OCI-M2 (cell line): ENCODE results near the gene CXADR.
"Not testable (repeated sequence)": the region's sequence is repeated elsewhere in the genome, so short reads cannot be mapped to it uniquely, and the experiment has no call there.

Experiments used
- DNase-seq: peaks from one replicate; lab custom pipeline; 2025; ENCODE audit not compliant: unreplicated experiment; lab: John Stamatoyannopoulos, UW

The CXADR gene

DNA sequence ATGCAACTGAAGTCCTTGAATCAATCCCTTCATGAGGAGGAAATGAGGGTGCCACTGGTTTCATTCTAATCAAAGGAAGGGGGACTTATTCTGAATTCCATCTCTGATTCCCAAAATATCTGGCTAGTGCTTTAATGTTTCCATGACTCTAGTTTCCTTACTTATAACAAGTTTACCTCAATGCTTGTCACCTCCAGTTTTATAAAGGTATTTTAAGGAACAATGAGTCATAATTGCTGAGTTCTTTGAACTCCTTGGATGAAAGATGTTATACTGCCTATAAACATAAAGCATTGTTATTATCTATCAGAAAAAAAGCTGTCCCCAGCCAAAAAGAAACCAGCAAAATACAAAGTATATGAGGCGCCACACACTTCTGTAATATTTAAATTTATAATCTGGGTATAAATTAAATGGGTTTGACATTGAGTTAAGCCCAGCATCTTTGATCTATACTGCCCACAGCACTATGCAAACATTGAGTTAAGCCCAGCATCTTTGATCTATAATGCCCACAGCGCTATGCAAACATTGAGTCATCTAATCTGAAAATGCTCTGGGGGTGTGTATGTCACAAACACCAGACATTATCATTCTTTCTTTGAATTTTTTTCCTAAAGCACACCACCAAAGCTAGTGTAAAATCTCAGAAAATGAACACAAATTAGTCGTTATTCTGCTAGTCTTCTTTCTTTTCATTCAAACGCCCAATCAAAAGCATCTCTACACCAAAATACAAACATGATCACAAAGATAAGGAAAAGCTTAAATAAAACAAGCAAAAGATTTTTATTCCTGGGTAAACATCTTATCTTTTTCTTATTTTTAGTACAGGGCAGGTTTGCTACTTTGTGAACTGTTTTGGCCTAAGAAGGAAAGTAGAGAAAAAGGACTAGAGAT lies 11.5 kb upstream of the CXADR start:
- no peak for DNase-seq

DNA sequence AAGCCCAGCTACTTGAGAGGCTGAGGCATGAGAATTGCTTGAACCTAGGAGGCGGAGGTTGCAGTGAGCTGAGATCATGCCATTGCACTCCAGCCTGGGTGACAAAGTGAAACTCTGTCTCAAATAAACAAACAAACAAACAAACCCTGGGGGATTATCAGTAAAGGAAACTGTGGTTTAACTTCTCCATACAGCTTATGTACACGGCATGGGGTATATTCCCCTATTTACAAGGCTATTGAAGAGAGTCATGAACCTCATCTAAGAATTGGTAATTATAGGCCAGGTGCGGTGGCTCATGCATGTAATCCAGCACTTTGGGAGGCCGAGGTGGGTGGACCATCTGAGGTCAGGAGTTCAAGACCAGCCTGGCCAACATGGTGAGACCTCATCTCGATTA lies 9.9 kb upstream of the CXADR start:
- DNase-seq = not testable (repeated sequence)

DNA sequence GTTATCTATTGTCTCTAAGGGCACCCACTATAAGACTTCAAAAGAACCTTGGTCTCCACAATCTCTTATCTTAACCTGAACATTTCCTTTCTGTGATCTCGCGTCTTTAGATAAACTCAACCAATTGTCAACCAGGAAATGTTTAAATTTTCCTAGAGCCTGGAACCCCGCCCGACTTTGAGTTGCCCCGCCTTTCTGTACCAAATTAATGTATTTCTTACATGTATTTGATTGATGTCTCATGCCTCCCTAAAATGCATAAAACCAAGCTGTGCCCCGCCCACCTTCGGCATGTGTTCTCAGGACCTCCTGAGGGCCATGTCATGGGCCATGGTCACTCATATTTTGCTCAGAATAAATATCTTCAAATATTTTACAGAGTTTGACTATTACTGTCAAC lies 5.9 kb upstream of the CXADR start:
- DNase-seq = no peak

DNA sequence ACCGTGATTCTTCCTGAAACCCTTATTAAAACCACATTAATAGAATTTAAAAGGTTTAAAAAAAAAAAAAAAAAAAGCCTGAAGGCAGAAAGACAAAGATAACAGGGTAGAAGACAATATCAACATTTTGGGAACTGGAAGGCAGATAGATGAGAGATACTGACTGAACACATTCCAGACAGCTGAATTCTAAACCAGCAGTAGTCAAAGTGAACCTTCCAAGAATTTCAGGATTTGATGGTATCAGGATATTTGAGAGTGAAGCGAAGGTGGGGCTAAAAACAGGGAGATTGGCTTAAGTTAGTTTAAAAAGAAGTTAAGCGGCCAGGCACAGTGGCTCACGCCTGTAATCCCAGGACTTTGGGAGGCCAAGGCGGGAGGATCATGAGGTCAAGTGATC lies 5.3 kb upstream of the CXADR start:
- DNase-seq = no peak

DNA sequence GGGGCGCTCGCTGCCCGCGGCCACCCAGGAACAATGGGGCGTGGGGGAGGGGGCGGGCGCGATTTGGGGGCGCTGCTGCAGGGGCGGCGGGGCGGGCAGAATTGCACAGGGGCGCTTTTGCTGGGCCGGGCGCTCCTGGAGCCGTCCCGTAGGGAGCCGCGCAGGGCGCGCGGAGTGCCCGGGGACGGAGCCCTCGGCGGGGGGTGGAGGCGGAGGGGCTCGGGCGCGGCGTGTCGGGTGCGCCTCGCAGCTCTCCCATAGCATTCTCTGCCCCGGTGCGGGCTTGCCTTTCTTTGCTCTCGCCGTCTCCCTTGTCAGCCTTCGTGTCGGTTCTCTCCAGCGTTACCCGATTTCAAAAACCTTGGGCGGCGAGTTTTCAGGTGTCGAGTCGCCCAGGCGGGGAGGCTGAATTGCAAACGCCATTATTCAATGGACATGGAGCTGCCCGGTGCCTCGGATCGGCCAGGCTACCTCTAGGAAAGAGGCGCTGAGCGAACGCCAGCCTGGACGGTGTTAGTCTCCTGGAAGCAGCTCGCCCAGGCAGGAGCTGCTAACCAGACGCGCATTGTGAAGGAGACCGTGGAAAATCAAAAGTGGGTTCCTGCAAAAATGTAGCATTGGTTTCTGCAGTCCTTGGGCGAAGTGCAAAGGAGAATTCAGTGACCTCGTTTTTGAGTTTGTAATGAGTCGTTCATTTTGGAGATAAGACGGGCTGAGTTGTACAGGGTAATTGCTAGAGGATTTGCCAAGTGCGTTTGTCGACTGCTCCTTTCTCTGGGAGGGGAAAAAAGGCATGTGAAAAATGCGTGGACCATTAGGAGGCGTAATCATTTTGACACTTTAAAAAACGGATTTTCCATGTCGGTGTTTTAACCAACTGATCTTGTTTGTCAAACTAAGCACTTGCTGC lies 626 bp downstream of the CXADR start:
- no peak for DNase-seq

DNA sequence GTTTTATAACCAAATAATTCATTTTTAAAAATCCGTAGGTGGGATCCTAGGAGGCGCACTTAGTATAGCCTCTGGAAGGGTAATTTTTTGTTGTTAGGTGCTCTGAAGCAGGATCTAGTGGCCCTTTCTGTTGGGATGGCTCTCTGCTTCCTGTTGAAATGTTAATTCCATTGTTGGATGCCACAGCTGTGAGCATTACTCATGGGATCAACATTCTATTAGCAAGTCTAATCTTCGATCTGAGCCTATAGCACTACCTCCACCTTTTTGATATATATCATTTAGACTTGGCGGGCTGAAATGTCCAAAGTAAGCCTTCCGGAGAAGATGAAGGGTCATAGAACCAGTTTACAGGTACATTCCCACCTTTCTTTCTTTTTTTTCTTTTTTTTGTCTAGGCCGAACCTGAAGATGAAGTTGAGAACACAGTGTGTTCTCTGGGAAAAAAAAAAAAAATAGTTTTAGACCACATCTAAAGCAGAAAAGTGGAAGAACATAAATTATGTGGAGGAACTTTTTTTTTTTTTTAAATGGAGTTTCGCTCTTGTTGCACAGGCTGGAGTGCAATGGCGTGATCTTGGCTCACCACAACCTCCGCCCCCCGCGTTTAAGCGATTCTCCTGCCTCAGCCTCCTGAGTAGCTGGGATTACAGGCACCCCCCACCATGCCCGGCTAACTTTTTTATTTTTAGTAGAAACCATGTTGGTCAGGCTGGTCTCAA lies 1.4 kb downstream of the CXADR start:
- DNase-seq = no peak

DNA sequence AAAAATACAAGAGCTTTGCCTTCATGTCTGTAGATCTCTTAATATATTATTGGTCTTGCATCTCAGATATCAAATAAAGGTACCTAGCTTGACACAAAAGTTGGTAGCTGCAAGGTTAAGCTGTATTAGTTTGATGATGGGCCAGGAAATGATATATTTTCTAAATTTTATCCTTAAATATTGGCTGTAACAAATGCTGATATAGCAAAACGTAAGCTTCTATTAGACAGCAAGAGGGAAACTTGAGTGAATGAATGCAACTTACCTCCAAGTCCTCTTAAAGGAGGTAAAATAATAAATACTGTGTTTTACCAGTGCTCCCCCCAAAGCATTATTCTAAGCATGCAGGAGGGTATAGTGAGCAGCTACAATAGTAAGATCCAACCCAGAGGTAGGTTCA lies 4.2 kb downstream of the CXADR start:
- not testable (repeated sequence) for DNase-seq

DNA sequence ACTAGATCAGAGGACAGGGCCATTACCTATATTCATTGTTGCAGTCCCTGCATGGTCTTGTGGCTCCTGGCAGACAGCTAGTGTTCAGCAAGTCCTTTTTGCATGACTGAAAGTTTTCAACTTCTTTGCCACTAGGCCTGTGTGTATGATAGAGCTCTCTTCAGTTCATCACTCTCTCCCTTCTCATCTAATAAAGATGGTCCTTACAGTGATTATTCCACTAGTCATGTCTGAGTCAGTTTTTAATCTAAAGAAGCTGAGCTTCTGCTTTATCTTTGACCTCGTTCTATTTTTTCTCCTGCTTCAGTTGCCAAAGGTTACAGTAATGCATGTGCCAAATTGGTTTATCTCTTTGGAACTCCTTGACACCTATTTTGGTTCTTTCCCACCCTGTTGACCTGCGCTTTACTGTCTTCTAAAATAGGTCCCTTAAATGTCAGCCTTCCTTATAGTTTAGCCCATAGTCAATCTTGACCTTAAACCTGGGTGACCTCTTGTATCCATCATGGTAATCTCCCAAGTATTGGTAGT lies 6.4 kb downstream of the CXADR start:
- no peak for DNase-seq

DNA sequence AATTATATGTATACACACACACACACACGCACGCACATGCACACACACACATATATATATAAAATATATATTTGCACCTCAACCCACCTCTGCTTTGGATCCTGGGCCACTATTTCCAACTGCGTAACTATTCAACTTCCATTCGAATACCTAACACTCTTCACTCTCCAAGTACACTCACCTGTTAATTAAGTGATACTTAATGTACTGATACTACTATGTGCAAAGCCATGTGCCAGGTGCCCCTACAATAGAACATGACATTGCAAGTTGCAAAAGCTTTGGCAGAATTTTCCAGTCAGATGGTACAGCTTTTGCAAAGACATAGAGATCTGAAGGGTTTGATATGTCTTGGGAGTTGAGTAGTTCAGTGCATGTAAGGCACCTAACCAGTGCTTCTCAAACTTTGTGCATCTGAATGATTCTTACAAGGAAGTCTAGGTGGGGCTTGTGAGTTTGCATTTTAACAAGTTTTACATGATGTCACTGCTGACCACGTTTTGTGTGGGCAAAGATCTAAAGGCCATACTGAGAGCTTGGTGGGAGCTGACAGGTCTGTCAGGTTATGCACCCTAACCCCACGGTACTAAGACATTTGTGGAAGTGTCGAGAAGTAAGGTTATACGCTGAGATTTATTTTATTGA lies 7.2 kb downstream of the CXADR start:
- no peak for DNase-seq

DNA sequence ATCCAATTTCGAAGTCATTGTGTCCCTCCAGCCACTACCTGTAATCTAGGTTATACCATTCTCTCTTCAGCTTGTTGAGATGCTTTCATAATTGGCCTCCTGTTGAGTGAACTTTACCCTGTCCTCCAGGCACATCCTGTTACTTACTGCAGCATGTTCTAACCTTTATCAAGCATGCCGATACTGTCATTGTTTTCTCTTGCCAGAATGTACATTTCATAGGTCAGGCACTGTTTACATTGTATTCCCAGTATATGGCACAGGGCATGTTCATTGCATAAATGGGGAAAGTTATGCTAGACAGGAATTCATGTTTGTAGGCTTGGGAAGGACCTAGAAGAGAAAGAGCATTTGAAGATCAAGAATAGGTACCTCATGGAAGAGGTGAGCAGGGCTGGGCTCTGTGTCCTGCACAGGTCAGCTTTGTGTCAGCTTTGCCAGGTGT lies 10.2 kb downstream of the CXADR start:
- no peak for DNase-seq

DNA sequence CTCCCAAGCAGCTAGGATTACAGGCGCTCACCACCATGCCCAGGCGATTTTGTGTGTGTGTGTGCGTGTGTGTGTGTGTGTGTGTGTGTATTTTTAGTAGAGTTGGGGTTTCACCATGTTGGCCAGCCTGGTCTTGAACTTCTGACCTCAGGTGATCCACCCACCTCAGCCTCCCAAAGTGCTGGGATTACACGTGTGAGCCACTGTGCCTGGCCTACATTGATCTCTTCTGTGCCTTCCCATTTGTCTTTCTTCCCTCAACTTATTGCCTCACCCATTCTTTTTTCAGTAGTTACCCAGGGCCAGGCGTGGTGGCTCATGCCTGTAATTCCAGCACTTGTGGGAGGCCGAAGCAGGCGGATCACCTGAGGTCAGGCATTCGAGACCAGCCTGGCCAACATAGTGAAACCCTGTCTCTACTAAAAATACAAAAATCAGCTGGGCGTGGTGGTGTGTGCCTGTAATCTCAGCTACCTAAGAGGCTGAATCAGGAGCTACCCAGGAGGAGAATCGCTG lies 11.2 kb downstream of the CXADR start:
- not testable (repeated sequence) for DNase-seq

DNA sequence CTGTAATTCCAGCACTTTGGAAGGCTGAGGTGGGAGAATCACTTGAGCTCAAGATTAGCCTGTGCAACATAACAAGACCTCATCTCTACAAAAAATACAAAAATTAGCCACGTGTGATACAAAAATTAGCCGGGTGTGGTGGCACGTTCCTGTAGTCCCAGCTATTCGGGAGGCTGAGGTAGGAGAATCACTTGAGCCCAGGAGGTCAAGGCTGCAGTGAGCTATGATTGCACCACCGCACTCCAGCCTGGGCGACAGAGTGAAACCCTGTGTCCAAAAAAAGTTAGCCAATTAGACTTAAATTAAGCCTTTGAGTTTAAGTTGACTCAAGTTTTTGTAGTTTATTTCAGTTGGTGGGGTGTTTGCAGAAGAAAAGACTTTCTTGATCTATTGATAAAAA lies 11.8 kb downstream of the CXADR start:
- no peak for DNase-seq

DNA sequence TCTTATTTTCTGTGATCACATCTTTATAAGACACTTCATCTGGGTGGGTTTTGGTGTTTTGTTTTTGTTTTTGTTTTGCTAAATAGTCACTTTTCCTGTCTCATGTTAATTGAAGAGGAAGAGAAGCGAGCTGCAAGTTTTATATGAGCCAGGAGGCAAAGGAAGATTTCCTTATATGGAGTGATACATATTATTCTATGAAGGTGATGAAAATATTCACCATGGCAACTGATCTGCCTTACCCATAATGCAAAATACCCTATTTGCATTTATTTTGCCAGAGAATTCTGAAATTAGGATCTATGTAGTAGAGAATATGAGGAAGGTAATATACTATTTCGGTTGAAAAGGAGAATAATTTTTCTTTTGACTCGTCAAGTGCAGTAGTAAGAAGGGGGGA lies 13.9 kb downstream of the CXADR start:
- no peak for DNase-seq

DNA sequence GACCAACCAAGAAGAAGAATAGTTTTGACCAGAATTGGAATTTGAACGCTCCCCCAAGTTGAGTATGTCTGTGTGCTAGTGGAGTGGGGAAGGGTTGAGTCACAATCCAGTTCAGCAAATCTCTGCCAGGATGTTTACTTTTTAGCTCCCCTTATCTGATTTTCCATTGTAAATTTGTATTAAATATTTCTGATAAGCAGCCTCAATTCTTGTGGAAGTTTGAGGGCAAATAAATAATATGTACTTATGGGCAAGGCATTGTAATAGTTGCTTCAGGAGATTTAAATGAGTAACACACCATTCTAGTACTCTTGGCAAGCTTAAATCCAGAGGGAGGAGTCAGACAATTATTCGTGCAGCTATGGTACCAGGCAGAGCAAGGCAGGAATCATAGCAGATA lies 14.4 kb downstream of the CXADR start:
- DNase-seq = no peak

DNA sequence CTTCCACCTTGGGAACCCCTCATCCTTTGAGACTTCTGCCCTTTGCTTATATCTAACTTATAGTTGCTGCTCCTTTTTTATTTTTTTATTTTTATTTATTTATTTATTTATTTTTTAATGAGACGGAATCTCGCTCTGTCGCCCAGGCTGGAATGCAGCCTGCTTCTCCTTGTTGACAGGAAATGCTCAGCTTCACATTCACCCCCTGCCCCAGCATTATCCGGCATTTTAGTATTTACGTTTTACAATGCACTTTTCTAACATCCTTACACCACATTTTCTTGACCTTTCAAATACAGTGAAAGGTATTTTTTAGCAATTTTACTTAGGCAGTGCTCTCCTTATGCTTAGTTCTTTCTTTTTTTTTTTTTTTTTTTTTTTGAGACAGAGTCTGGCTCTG lies 14.9 kb downstream of the CXADR start:
- no peak for DNase-seq

DNA sequence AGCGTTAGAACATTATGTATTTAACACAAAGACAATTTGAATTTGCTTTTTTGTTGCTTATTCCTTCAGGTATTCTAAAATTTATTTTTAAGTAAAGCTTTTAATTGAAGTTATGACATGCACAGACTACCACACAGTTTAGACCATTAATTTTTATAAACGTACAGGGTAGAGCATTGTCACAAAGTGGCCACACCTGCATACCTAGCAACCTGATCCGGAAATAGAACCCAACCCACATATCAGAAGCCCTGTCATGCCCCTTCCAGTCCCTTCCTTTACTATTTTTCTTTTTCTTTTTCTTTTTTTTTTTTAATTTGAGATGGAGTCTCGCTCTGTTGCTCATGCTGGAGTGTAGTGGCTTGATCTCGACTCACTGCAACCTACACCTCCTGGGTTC lies 16.8 kb downstream of the CXADR start:
- no peak for DNase-seq

DNA sequence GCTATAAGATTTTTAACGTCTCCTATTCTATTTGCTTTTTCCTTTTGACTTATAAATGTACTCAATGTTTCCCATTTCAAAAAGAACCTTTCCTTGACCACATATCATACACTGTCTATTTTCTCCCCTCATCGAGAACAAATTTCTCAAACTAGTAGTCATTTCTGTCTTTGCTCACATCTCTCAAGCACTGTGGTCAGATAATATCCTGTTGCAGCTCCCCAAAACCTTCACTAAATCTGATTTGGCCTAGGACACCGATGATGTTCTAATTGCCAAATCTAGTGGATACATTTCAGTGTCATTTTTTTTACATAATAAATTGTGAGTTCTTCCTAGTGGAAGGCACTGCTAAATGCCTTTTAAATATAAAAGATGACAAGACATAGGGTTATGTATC lies 19.4 kb downstream of the CXADR start:
- no peak for DNase-seq

DNA sequence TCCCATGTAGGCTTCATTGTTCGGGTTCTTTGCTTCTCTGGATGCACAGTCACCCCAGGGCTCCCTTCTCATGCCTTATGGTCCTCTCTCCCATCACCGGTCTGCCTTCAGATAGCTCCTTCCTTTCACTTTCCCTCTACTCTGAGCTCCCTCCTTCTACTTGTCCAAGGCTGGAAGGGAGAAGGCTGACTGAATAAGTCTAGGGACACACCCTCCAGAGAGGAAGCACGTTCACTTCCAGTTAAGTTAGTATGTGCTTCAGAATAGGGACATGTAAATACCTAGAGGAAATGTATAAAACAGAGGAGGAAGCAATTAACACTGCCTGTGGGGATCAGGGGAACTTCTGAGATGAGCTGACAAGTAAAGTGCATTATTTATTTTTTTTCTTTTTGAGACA lies 23.5 kb downstream of the CXADR start:
- DNase-seq = no peak

DNA sequence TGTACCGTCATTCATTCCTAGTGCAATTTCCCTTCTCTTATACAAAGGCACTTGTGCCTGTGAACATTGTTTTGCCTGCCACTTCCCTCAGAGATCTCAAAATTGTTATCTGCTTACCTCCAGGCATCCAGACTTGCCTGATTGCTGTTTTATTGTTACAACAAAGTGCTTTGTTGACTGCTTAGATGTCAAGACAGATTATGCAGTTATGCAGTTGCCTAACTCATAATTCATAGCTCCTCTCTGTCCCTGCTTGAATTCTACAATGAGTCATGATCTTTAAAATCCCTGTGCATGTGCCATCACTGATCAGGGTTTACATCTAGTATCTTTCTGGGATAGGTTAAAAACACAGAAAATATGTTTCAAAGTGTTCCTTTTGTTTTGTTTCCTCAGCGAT lies 24.5 kb downstream of the CXADR start:
- no peak for DNase-seq

DNA sequence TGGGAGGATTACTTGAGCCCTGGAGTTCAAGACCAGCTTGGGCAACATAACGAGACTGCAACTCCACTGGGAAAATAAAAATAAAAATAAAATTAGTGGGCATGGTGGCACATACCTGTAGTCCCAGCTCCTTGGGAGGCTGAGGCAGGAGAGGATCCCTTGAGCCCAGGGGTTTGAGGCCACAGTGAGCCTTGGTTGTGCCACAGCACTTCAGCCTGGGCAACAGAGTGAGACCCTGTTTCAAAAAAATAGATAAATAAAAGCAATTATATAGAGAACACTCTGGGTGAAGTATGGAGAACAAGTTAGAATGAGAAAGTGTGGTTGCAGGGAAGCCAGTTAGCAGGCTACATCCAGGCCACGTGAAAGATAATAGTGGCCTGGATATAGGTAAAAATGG lies 25.7 kb downstream of the CXADR start:
- DNase-seq = no peak
